ENCODE data around the gene NHLH1. TPM values are rescaled to one million over a fixed set of nuclear protein-coding genes. Genes with fewer than 3 reads are reported as not detected.

Gene NHLH1
- total RNA-seq, 1 experiment from 2014 or later: 0.43 TPM

- ChIA-PET POLR2A (ENCODE audit: low non-redundant PET) (no interaction called here), CTCF (no interaction called here)
- intact Hi-C loops (cut with micrococcal nuclease; ENCODE audit: unreplicated experiment): no loop called here
- H3K36me3 ChIP-seq (ENCODE audit: insufficient read depth, low read length, poor library complexity, severe bottlenecking): no peaks in the 10 kb centered on the region
- H3K4me1 ChIP-seq (ENCODE audit: insufficient read depth, low read length, poor library complexity, severe bottlenecking): peaks cover 15% of the 10 kb centered on the region
- H3K9me3 ChIP-seq (ENCODE audit: low read depth, low read length, poor library complexity, severe bottlenecking): no peaks in the 10 kb centered on the region
- H3K27ac ChIP-seq (ENCODE audit: low read depth, low read length, poor library complexity, severe bottlenecking): peak within 1 kb of the TSS; percentile 90
- H3K27me3 ChIP-seq (replicated peaks; ENCODE audit: insufficient read depth, low read depth, low read length, poor library complexity): no peaks in the 10 kb centered on the region
- H3K4me3 ChIP-seq (ENCODE audit: low read depth, low read length, poor library complexity, severe bottlenecking): peak within 1 kb of the TSS; percentile 96
- TF ChIP-seq EZH2 (IDR thresholded peaks at IDR 0.05; ENCODE audit: borderline replicate concordance, low read depth, low read length, poor library complexity, severe bottlenecking): no peak
- no peak for TF ChIP-seq CTCF (conservative IDR thresholded peaks at IDR 0.05; ENCODE audit: low read depth, low read length)
- DNase-seq (ENCODE audit: low spot score): peak; percentile 78
- no TSS peak for BruUV-seq (replicated peaks)
These were observed 33.4 kb downstream of the NHLH1 start, which contains the start of gene VANGL2 for GRCh38 chr1:160400223-160400645. TSS of gene VANGL2 (plus strand) at chr1:160400564. CDS start at chr1:160415838, 15,274 bp downstream.

- H3K27me3 ChIP-seq (replicated peaks; ENCODE audit: insufficient read depth, low read depth, low read length, poor library complexity): no peaks in the 10 kb centered on the region
- BruUV-seq (replicated peaks): no TSS peak
- DNase-seq (ENCODE audit: low spot score): peak; percentile 55
- no peaks in the 10 kb centered on the region for H3K9me3 ChIP-seq (ENCODE audit: low read depth, low read length, poor library complexity, severe bottlenecking)
- peak overlapping the region; percentile 90 for H3K27ac ChIP-seq (ENCODE audit: low read depth, low read length, poor library complexity, severe bottlenecking)
- ChIA-PET POLR2A (ENCODE audit: low non-redundant PET) (interaction anchor here (0.7 kb wide), 1 partner anchor 468 kb away, joined by 4 read pairs; no protein-coding TSS in a partner anchor), CTCF (no interaction called here)
- intact Hi-C loops (cut with micrococcal nuclease; ENCODE audit: unreplicated experiment): no loop called here
- no peaks in the 10 kb centered on the region for H3K36me3 ChIP-seq (ENCODE audit: insufficient read depth, low read length, poor library complexity, severe bottlenecking)
- H3K4me1 ChIP-seq (ENCODE audit: insufficient read depth, low read length, poor library complexity, severe bottlenecking): peaks cover 15% of the 10 kb centered on the region
- peak overlapping the region; percentile 96 for H3K4me3 ChIP-seq (ENCODE audit: low read depth, low read length, poor library complexity, severe bottlenecking)
- TF ChIP-seq CTCF (conservative IDR thresholded peaks at IDR 0.05; ENCODE audit: low read depth, low read length): no peak
- no peak for TF ChIP-seq EZH2 (IDR thresholded peaks at IDR 0.05; ENCODE audit: borderline replicate concordance, low read depth, low read length, poor library complexity, severe bottlenecking)
These were observed 34.0 kb downstream of the NHLH1 start for GRCh38 chr1:160400646-160401486.

GRCh38 chr1:160401487-160401805 lies 34.6 kb downstream of the NHLH1 start:
- POLR2A ChIA-PET (ENCODE audit: low non-redundant PET): no interaction called here
- intact Hi-C loops (cut with micrococcal nuclease; ENCODE audit: unreplicated experiment): no loop called here
- peak overlapping the region; percentile 90 for H3K27ac ChIP-seq (ENCODE audit: low read depth, low read length, poor library complexity, severe bottlenecking)
- no peaks in the 10 kb centered on the region for H3K9me3 ChIP-seq (ENCODE audit: low read depth, low read length, poor library complexity, severe bottlenecking)
- DNase-seq (ENCODE audit: low spot score): no peak
- peaks cover 15% of the 10 kb centered on the region for H3K4me1 ChIP-seq (ENCODE audit: insufficient read depth, low read length, poor library complexity, severe bottlenecking)
- CTCF ChIA-PET: no interaction called here
- no peaks in the 10 kb centered on the region for H3K36me3 ChIP-seq (ENCODE audit: insufficient read depth, low read length, poor library complexity, severe bottlenecking)
- peak overlapping the region; percentile 96 for H3K4me3 ChIP-seq (ENCODE audit: low read depth, low read length, poor library complexity, severe bottlenecking)
- TF ChIP-seq CTCF (conservative IDR thresholded peaks at IDR 0.05; ENCODE audit: low read depth, low read length) (no peak), EZH2 (IDR thresholded peaks at IDR 0.05; ENCODE audit: borderline replicate concordance, low read depth, low read length, poor library complexity, severe bottlenecking) (no peak)
- H3K27me3 ChIP-seq (replicated peaks; ENCODE audit: insufficient read depth, low read depth, low read length, poor library complexity): no peaks in the 10 kb centered on the region
- BruUV-seq (replicated peaks): no TSS peak
